GM18508 (cell line): ENCODE measurements around the gene NDUFA7.
"Not testable (repeated sequence)": the region's sequence is repeated elsewhere in the genome, so short reads cannot be mapped to it uniquely, and the experiment has no call there.

Experiments
- ATAC-seq: cut with Tn5 transposase; IDR thresholded peaks from one replicate; pipeline ENCODE4 v1.9.1; 2021; ENCODE audit warnings: moderate number of reproducible peaks; ENCODE audit not compliant: insufficient read depth, unreplicated experiment

Gene NDUFA7

DNA sequence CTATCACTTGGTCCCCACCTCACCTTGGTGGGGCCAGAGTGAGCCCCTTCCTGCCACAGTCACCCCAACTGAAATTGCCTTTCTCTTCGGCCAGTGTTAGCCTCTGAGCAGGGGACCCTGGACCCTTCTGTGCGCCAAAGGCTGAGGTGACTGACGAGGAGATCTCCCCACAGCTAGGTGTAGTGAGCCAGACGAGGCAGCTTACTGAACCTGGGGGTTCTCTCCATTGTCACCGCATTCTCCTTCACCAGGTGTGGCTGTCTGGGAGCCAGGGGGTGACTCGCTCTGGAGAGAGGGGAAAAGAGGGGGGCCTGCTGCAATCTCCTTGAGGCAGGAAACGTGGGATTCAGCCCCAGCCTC lies 1.4 kb upstream of the NDUFA7 start:
- ATAC-seq, result no peak

DNA sequence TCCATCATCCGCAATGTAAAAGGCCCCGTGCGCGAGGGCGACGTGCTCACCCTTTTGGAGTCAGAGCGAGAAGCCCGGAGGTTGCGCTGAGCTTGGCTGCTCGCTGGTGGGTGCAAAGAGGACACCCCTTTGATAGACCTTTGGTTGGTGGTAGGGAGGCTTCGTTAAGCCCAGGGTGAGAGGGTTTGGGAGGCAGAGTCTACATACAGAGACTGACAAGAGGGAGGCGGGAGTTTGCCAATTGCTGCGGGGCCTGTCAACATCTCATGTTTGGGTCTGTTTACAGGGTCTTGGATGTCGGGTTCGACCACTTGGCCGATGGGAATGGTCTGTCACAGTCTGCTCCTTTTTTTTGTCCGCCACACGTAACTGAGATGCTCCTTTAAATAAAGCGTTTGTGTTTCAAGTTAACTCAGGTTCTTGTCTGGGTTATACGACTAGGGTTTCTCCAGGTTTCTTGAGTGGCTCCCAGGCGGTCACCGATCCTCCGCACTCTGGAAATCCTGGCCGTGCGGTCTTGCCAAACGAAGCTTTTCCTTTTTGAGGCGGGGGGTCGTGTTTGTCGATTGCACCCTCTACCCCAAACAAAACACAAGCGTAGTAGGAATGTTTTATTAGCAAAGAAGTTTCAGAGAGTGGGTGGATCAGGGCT lies 937 bp upstream of the NDUFA7 start:
- ATAC-seq, result no peak

DNA sequence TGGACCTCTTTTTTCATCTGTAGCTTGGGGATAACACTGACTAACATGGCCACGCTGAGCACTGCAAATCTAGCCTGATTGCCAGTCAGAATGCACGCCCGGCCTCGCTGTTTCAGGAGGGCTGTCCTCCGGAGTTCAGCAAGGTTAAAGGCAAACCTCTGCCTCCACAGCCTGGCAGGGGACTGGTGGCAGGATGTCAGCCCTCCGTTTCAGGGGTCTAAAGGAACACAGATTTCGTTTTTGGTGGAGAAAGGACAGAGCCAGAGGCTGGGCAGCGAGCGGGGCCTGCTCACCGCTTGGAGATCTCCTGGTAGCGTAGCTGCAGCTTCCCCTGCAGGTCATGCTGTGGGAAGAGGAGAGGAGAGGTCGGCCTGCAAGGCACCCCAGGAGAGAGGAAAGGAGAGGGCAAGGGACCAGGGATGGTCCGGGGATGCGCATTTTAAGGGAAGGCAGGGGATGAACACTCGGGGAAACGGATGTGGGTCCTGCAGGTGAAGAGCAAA lies 560 bp downstream of the NDUFA7 start:
- ATAC-seq, result no peak

DNA sequence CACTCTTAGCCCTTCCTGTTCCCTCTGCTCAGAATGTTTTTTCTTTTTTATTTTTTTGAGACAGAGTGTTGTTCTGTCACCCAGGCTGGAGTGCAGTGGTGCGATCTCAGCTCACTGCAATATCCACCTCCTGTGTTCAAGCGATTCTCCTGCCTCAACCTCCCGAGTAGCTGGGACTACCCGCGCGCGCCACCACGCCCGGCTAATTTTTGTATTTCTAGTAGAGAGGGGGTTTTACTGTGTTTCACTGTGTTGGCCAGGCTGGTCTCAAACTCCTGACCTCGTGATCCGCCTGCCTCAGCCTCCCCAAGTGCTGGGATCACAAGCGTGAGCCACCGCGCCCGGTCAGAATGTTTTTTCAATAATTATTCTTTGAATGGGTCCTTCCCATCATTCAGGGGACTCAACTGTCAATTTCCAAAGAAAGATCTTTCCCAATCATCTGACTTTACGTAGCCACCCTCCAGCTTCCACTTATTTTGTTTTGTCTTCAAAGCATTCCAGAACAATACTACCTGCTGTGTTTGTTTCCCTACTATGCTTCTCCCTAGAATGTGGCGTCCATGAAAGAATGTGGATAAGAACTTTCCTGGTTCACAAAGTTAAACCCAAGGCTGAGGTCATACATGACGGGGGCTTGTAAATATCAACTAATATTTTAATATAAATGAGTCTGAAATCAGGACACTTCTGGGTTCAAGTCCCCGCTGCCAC lies 1.2 kb downstream of the NDUFA7 start:
- ATAC-seq, result no peak

DNA sequence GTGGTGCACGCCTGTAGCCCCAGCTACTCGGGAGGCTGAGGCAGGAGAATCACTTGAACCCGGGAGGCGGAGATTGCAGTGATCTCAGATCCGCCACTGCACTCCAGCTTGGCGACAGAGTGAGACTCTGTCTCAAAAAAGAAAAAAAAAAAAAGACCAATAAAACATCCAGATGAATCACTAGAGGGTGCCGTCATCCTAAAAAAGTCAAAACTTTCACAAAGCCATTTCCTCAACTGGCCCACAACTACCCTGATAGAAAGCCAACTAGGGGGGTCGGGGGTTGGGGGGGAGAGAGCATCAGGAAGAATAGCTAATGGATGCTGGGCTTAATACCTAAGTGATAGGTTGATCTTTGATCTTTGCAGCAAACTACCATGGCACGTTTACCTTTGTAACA lies 2.3 kb downstream of the NDUFA7 start:
- not testable (repeated sequence) for ATAC-seq

DNA sequence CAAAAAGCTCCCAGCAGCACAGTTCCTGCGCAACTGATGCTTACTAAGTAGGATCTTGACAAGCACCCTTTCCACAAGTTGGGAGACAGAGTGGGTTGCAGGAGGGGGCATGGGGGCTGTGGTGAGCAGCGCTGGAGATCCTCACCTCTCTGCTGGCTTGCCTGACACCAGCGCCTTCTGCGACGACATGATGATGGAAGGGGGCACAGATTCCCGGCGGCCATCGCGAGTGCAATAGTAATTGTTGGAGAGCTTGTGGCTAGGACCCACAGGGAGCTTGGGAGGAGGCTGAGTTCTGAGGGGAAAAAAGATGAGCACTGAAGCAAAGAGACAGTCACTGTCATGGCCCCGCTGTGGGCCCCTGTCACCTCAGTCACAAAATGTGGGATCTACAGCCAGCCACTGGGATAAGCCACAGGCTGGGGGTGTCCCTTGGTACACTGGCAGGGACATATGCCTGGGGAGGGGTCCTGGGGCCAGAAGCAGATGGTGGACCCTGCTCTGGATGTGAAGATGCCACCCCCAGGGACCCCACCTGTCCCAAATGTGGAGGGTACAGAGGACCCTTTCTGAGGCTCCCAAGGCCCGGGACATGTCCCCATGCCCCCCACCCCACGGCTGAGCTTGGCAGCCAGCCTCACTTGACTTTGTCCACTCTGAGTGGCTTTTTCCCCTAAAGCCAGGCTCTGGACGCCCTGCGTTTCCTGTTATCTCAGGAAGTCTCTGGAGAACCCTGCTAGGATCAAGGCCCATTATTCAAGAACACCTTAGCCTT lies 4.6 kb downstream of the NDUFA7 start:
- no peak for ATAC-seq

DNA sequence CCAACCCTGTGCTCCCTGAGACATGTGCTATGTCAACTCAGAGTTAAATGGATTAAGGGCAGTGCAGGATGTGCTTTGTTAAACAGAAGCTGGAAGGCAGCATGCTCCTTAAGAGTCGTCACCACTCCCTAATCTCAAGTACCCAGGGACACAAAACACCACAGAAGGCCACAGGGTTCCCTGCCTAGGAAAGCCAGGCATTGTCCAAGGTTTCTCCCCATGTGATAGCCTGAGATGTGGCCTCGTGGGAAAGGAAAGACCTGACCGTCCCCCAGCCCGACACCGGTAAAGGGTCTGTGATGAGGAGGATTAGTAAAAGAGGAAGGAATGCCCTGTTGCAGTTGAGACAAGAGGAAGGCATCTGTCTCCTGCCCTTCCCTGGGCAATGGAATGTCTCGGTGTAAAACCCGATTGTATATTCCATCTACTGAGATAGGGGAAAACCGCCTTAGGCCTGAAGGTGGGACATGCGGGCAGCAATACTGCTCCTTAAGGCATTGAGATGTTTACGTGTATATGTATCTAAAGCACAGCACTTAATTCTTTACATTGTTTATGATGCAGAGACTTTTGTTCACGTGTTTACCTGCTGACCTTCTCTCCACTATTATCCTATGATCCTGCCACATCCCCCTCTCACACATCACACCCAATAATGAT lies 6.1 kb downstream of the NDUFA7 start:
- not testable (repeated sequence) for ATAC-seq

DNA sequence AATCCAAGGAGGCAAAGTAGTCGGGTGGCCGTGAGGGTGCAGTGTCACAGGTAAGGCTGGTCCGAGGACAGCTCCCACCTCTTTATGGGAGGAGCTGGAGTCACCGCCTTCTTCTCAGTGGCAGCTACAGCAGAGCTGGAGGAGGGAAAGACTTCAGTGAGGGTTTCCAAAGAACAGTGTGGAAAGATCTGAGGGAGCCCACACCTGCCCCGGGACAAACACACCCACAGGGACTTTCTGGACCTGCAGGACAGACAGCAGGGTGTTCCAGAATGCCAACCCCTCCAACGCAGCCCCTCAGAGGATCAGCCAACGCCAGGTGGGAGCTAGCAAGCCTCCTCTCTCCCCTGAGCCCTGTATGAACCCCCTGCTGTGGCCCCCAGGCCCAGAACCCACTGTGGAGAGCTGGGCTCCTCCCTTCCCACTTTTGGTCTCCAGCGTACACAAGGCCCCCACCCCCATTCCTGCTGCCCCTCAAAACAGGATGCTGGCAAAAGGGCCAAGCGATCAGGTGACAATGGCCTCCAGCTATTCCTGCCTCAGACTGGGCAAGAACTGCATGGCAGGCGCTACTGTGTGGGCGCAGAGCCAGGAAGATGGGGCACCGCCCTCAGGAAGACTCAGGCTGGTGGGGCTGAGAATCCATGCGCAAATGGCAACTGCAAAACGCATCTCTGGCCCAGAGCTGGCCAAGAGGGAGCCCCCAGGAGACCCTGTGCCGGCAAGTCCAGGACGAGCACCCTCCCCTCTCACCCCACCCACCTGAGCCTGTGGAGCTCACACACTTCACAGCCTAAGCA lies 9.5 kb downstream of the NDUFA7 start:
- no peak for ATAC-seq

DNA sequence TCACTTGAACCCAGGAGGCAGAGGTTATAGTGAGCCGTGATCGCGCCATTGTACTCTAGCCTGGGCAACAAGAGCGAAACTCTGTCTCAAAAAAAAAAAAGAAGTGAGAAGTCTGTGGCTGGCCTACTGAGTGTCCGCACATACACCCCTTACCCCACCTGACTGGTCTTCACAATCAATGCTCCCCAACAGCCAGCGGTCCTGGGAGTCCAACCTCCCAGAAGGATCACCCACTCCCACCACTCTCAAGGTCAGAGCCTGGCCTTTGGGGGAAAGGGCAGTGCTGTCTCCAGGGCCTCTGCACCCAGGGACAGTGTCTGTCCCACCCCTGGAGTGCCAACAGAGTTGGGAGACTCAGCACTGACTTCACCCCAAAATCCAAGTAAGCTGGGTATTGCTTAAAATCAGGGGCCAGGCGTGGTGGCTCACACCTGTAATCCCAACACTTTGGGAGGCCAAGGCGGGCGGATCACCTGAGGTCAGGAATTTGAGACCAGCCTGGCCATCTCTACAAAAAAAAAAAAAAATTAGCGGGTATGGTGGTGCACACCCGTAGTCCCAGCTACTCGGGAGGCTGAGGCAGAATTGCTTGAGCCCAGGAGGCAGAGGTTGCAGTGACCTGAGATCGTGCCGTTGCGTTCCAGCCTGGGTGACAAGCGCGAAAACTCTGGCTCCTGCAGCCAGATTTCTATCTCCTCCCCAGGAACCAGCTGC lies 10.7 kb downstream of the NDUFA7 start:
- no peak for ATAC-seq

DNA sequence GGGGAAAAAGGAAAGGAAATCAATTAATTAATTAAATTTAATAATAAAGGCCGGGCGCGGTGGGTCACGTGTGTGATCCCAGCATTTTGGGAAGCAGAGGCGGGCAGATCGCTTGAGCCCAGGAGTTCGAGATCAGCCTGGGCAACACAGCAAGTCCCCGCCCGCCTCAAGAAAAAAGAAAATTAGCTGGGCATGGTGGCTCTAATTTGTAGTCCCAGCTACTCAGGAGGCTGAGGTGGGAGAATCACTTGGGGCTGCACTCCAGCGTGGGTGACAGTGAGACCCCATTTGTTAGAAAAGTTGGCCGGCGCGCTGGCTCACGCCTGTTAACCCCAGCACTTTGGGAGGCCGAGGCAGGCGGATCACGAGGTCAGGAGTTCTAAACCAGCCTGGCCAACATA lies 12.3 kb downstream of the NDUFA7 start:
- no peak for ATAC-seq

DNA sequence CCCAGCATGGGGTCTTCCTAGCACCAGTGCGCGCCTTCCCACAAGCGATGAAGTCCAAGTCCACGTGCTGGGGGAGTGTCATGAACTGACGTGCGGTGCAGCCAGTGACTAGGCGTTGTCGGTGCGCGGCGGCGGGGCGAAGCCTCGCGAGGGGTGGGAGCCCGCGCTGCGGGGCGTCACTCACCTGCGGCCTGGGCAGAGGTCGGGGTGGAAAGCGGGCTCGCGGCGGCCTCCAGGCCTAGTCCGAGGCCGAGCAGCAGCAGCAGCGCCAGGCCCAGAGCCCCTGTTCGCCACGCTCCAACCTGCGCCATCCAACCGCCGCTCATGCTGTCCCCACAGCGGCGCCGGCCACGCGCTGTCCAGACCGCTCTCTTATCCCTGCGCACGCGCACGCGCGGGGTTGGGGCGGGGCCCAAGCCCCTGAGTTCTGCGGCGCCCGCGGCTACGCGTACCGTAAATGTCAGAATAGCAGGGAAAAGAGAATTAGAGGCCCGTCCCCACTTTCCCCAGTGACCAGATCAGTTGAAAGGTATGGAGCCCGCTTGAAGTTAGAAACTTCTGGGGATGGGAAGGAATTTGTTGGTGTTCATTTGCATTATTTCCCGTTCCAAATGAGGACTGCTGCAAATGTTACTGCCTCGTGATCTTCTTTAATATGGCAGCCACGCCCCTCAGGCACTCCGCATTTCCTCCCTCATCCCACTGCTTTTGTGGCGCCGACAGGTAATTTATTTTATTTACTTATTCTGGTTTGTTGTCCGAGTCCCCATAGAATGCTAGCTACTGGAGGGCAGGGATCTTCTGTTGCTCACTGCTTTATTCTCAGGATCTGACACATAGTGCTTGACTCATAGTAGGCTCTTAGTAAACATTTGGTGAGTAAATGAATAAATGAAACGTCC lies 13.0 kb downstream of the NDUFA7 start, which contains the start of gene CD320:
CD320 (minus strand) TSS at position 394 of the 902 bp plus-strand sequence; CDS start at position 326, 68 bp downstream.
- no peak for ATAC-seq

DNA sequence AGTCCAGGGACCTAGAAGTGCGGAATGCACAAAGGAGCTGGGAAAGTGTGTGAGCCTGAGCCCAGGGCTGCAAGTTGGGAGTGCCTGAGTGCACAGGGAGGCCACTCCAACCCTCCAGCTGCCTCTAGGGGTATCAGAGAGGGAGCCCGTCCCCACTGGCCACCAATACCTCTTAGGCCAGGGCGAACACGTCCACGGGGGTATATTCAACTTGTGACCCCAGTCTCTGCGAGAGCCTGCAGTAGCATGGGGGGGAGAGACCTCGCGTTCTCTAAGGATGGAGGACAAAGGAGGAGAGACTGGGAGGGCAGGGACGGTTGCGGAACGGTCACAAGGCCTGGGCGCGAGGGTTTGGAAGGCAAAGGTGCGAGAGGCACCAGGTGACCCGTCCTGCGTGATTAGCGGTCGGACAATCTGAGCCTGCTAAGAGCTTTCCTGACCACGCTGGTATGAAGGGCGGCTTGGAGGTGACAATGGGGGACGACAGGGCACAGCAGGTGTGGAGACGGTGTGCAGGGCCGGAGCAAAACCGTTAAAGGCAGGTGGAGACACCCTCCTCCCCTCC lies 13.7 kb downstream of the NDUFA7 start:
- ATAC-seq, result no peak

DNA sequence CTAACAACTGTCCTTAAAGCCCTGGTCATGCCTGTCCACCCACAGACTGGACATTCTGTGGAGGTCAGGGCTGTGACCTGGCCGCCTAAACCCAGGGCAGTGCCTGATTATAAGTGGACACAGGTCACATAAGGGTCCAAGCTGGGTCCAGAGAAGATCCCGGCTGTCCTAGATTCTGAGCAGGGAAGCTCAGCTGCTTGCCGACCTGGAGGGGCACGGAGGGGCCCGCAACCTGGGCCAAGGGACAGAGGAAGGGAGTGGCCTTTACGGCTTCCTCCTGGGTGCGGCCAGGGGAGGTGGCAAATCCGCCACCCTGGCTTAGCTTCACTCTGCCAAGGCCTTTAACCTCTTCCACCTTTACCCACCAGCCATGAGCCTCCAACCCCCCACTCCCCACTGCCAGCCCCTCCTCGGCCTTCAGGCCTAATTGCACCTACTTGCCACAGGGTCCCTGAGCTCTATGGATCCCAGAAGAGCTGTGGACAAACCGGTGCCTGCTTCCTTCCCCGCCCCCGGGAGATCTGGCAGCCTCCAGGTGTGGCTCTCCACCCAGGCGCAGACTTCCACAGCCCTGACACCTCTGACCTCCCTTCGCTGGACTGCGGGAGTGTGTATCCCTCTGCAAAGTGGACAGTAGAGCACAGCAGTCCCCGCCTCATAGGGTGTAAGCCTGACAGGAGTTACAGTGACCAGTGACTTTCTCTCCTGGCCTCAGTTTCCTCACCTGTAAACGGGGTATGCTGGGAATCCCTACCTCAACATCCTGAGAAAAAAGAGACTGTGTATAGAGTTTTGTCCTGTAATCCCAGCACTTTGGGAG lies 14.7 kb downstream of the NDUFA7 start:
- ATAC-seq, result no peak

DNA sequence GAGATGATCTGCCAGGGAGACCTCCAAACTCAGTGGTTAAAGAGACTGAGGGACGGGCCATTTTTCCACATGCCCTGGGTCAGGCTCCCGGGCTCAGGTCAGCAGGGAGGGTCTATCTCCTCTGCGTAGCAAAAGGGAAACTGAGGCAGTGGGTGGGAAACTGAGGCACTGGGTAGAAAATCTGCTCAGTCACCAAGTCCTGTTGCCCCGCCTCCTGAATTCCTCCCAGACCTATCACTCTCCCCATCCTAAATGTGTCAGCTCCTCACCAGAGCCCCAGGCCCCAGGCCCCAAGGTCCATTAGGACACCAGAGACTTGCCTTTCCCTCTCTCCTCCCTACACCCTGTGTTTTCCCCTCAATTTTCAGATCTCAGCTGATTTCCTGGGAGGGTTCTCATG lies 15.4 kb downstream of the NDUFA7 start:
- no peak for ATAC-seq

DNA sequence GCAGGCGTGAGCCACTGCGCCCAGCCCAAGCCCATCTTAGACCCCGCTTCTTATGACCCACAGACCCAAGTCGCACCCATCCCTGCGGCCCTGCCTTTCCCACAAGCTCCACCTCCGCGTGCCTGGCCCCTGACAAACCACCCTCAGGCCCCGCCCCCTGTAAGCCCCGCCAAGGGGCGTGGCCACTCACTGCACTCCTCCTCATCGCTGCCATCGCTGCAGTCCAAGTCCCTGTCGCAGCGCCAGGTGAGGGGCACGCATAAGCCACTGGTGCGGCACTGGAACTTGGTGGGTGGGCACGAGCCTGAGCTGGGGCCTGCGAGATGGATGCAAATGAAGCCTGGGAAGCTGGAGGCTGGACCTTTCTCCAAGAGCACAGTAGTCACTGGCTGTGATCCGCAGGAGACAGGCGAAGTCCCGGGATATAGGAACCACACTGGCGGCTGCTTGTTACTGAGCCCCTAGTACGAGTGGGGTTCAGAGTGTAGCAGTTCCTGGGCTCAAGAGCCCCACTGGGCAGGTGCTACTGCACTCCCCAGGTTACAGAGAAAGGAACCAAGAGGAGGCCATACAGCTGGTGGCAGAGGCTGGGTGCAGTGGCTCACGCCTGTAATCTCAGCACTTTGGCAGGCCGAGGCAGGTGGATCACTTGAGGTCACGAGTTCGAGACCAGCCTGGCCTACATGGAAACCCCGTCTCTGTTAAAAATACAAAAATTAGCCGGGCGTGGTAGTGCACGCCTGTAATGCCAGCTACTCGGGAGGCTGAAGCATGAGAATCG lies 16.1 kb downstream of the NDUFA7 start:
- no peak for ATAC-seq

DNA sequence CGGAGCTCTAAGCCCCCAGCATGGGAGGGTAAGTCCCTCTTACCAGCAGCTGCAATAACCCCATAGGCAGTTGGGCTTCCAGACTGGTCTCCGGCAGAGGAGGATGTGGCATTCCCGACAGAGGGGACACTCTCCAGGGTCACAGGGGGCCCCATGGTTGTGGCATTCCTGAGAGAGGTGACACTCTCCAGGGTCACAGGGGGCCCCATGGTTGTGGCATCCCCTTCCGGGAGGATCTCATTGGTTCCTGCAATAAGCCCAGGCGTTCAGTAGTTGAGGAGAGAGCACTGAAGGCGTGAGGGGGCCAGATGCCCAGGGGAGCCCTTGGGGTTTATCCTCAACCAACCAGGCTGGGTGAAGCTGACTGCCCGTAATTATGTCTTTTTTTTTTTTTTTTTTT lies 18.4 kb downstream of the NDUFA7 start:
- no peak for ATAC-seq
